GM12801 (cell line): ENCODE measurements around the gene ZNF512B.

Experiments
- TF ChIP-seq, protein P1 (sequence below): IDR thresholded peaks from one replicate; pipeline ENCODE4 v1.5.1; 2011; ENCODE audit warnings: control low read depth; ENCODE audit not compliant: insufficient read length; ENCODE audit errors: extremely low read depth

The ZNF512B gene

GRCh38 chr20:63957004-63957689 is 12.6 kb downstream of the ZNF512B start:
- TF ChIP-seq, protein P1, sequence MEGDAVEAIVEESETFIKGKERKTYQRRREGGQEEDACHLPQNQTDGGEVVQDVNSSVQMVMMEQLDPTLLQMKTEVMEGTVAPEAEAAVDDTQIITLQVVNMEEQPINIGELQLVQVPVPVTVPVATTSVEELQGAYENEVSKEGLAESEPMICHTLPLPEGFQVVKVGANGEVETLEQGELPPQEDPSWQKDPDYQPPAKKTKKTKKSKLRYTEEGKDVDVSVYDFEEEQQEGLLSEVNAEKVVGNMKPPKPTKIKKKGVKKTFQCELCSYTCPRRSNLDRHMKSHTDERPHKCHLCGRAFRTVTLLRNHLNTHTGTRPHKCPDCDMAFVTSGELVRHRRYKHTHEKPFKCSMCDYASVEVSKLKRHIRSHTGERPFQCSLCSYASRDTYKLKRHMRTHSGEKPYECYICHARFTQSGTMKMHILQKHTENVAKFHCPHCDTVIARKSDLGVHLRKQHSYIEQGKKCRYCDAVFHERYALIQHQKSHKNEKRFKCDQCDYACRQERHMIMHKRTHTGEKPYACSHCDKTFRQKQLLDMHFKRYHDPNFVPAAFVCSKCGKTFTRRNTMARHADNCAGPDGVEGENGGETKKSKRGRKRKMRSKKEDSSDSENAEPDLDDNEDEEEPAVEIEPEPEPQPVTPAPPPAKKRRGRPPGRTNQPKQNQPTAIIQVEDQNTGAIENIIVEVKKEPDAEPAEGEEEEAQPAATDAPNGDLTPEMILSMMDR: no peak

GRCh38 chr20:63956664-63957003 is 13.1 kb downstream of the ZNF512B start:
- TF ChIP-seq, protein P1: no peak

DNA sequence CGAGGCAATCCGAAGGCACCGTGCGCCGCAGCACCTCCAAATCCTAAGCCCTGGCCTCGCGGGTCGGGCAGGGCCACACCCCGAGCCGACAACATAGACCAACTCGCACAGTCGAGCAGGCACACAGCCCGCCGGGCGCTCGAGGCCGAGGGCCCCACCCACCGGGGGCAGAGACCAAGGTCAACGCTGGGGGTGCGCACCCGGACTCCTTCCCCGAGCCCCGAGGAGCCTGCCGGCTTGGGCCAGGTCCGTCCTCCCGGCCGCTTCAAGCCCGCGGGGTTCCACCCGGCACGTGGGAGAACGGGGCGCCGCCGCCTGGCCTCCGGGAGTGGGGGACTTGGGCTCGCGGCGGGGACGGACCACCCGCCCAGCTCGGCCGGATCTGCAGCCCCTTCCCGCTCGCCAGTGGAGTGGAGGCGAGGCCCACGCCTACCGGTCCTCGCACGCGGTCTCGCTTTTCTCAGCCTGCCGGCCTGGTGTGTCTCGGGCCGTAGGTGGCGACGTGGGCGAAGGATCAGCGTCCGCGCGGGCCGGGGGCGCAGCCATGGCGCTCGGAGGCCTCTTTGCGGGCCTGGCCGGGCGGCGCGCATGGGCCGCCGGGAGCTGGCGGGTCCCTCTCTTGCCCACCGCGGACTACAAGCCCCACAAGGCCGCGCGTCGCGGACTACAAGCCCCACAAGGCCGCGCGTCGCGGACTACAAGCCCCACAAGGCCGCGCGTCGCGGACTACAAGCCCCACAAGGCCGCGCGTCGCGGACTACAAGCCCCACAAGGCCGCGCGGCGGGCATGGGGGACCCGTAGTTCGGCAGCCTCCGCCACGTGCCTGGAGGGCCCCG is 13.7 kb downstream of the ZNF512B start, which contains the start of gene UCKL1:
UCKL1 (minus strand) TSS at position 590 of the 837 bp plus-strand sequence; CDS start at position 546, 44 bp downstream.
- TF ChIP-seq, protein P1: no peak

DNA sequence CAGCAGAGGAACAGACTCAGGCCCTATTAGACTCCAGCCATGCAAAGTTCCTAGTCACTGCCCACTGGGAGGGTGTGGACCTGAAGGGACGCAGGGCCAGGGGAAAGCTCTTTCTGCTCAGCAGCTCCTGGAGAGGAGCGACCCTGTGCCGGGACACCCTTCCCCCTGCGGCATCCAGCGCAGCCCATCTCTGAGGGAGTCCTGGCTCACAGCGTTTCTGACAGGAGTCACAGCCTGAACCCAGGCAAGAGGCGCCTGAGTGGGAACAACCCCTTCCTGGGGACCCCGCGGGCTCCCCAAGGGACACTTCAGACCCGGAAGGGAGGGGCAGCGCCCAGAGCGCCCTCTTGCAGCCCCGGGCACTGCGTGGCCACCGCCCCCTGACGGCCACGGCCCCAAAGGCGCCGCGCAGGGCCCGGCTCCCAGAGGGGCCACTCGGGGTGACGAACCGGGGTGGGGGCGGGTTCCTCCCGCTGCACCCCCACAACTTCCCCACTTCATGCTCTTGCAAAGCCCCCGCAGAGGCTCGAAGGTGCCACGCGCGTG is 14.4 kb downstream of the ZNF512B start:
- TF ChIP-seq, protein P1: no peak

DNA sequence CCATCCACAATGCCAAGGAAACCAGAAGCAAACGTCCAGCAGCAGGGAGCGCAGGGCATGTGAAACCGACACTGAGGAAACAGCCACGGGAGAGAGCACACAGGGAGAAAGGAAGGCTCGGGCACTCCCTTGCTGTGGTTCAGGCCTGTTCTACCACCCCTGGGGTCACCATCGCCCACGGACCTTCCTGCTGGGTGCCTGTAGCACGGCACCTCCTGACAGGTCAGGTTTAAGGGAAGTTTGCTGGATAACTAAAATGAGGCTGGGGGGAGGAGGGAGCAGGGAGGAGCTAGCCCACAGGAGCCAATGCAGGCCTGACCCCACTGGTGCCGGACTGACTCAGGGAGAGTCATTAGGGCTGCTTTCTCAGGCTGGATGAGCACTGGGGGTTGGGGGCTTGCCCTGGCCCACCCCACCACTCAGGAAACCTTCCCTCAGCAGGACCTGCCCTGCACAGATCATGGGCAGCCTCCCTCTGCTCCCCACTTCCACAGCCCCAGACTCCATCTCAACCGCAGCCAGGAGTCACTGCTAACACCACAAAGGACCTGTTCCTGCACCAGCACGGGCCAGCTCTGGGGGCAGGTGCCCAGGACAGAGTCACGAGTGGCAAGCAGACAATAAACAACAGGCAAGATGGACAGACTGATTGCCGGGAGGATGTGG is 15.8 kb downstream of the ZNF512B start:
- TF ChIP-seq, protein P1: no peak

DNA sequence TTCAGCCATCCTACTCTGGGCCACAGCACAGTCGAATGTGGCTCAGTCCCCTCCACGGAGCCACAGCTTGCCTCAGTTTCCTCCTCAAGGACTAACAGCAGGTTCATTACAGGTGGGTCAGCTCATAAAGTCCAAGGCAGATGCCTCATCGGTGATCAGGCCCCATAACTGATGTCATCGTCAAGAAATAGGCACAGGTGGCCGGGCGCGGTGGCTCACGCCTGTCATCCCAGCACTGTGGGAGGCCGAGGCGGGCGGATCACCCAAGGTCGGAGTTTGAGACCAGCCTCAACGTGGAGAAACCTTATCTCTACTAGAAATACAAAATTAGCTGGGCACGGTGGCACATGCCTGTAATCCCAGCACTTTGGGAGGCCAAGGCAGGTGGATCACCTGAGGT is 17.0 kb downstream of the ZNF512B start:
- TF ChIP-seq, protein P1: no peak

- TF ChIP-seq, protein P1: no peak
Observed at GRCh38 chr20:63952210-63952535, 17.6 kb downstream of the ZNF512B start.
